H1 (cell line): Measurements from ENCODE around the gene PRSS50. TPM values are rescaled to one million over a fixed set of nuclear protein-coding genes. Genes with fewer than 3 reads are reported as not detected.

Source experiments
- CTCF ChIA-PET: fragments of 300-600 bp; sonication (Branson Sonifier 250); formaldehyde crosslinking; loops from one replicate; lab custom pipeline; 2021; ENCODE audit not compliant: partially characterized antibody; lab: Charles Lee
- POLR2A ChIA-PET: fragments of 300-600 bp; sonication (Branson Sonifier 250); formaldehyde crosslinking; loops from one replicate; lab custom pipeline; 2021; ENCODE audit warnings: inconsistent platforms; ENCODE audit not compliant: partially characterized antibody; lab: Charles Lee
- DNase-seq, 2 experiments: peaks; one replicate each; pipeline versions ENCODE4 v3.0.0 to v3.0.0-alpha.2; 2010 to 2022; ENCODE audit warnings: low spot score in 2 of 2, low read depth in 1 of 2, mixed read lengths in 1 of 2
- FAIRE-seq: peaks from 2 replicates; lab custom pipeline; 2011; peaks lifted over from hg19 to GRCh38; lab: Jason Lieb, UNC
- H2AFZ ChIP-seq: 2 replicates; pipeline ENCODE4 v1.8.1; 2012; ENCODE audit warnings: low read length, inconsistent platforms
- H2AK5ac ChIP-seq: 2 replicates; pipeline ENCODE4 v1.6.1; 2013; ENCODE audit warnings: low read depth, low read length
- H2BK120ac ChIP-seq: replicated peaks from 2 replicates; pipeline ENCODE3; 2013; ENCODE audit warnings: low read depth, low read length, inconsistent platforms
- H2BK12ac ChIP-seq: 2 replicates; pipeline ENCODE4 v1.6.1; 2013; ENCODE audit warnings: low read depth, low read length
- H2BK15ac ChIP-seq: 2 replicates; pipeline ENCODE4 v1.6.1; 2013; ENCODE audit warnings: low read length
- H2BK20ac ChIP-seq: 2 replicates; pipeline ENCODE4 v1.6.1; 2013; ENCODE audit warnings: low read length
- H2BK5ac ChIP-seq: 2 replicates; pipeline ENCODE4 v1.6.1; 2013; ENCODE audit warnings: low read depth, low read length
- H3K14ac ChIP-seq: 2 replicates; pipeline ENCODE4 v1.6.1; 2013; ENCODE audit warnings: inconsistent platforms; ENCODE audit not compliant: insufficient read length
- H3K18ac ChIP-seq: 2 replicates; pipeline ENCODE4 v1.6.1; 2013; ENCODE audit warnings: low read length; ENCODE audit errors: extremely low read depth
- H3K23ac ChIP-seq: 2 replicates; pipeline ENCODE4 v1.6.1; 2013; ENCODE audit warnings: inconsistent platforms; ENCODE audit not compliant: insufficient read length
- H3K23me2 ChIP-seq: 2 replicates; pipeline ENCODE4 v1.6.1; 2013; ENCODE audit warnings: low read depth, low read length
- H3K27ac ChIP-seq: 2 replicates; pipeline ENCODE4 v1.6.1; 2011; ENCODE audit warnings: low read depth, low read length, inconsistent platforms
- H3K27me3 ChIP-seq, 4 experiments: replicated peaks in 1 of 4; 1 replicate in 1 of 4; 2 replicates in 3 of 4; pipeline versions ENCODE4 v1.6.1 to v1.8.1; 2011 to 2013; ENCODE audit warnings: low read length in 3 of 4, mild to moderate bottlenecking in 3 of 4, inconsistent platforms in 2 of 4, mixed read lengths in 2 of 4, moderate library complexity in 1 of 4; ENCODE audit not compliant: control insufficient read depth in 3 of 4, insufficient read depth in 3 of 4; ENCODE audit errors: extremely low read depth in 1 of 4
- H3K36me3 ChIP-seq, 4 experiments: 2 replicates each; pipeline versions ENCODE4 v1.6.1 to v1.8.1; 2011 to 2013; ENCODE audit warnings: mild to moderate bottlenecking in 4 of 4, low read length in 3 of 4, moderate library complexity in 2 of 4, control low read depth in 1 of 4, inconsistent platforms in 1 of 4; ENCODE audit not compliant: insufficient read depth in 4 of 4, control insufficient read depth in 2 of 4
- H3K4ac ChIP-seq: replicated peaks from 2 replicates; pipeline ENCODE3; 2013; ENCODE audit warnings: low read length, low read depth, mixed read lengths, inconsistent platforms; ENCODE audit not compliant: insufficient read length
- H3K4me1 ChIP-seq, 4 experiments: replicated peaks in 1 of 4; 1 replicate in 1 of 4; 2 replicates in 3 of 4; pipeline versions ENCODE4 v1.6.1 to v1.8.1; 2011 to 2013; ENCODE audit warnings: low read length in 3 of 4, inconsistent platforms in 2 of 4, mixed read lengths in 1 of 4; ENCODE audit not compliant: insufficient read depth in 4 of 4, control insufficient read depth in 3 of 4
- H3K4me2 ChIP-seq, 2 experiments: 2 replicates each; pipeline versions ENCODE4 v1.6.1 to v1.8.1; 2011 to 2013; ENCODE audit warnings: low read depth in 2 of 2, low read length in 2 of 2, control low read depth in 1 of 2, inconsistent platforms in 1 of 2, mild to moderate bottlenecking in 1 of 2; ENCODE audit not compliant: insufficient read depth in 1 of 2
- H3K4me3 ChIP-seq, 4 experiments: fragments of 200-600, 300-600 bp in 1 of 4; sonication (generic), shearing (Covaris generic), sonication (Bioruptor Twin) in 1 of 4; 2 replicates each; pipeline versions ENCODE4 v1.5.1 to v1.8.1; 2011 to 2016; ENCODE audit warnings: low read length in 4 of 4, low read depth in 3 of 4, control low read depth in 2 of 4, inconsistent platforms in 2 of 4, mild to moderate bottlenecking in 2 of 4, mixed read lengths in 1 of 4, moderate library complexity in 1 of 4; ENCODE audit not compliant: insufficient read depth in 2 of 4; ENCODE audit errors: extremely low read depth in 1 of 4
- H3K56ac ChIP-seq: replicated peaks from 2 replicates; pipeline ENCODE3; 2013; ENCODE audit warnings: low read depth, mild to moderate bottlenecking, mixed read lengths, low read length, inconsistent platforms; ENCODE audit not compliant: insufficient read length
- H3K79me1 ChIP-seq: 2 replicates; pipeline ENCODE4 v1.6.1; 2013; ENCODE audit warnings: low read depth, low read length, control low read depth
- H3K79me2 ChIP-seq, 2 experiments: 2 replicates each; pipeline versions ENCODE4 v1.6.1 to v1.8.1; 2012 to 2013; ENCODE audit warnings: low read length in 2 of 2, mild to moderate bottlenecking in 2 of 2, inconsistent platforms in 1 of 2; ENCODE audit not compliant: insufficient read depth in 2 of 2, control insufficient read depth in 1 of 2
- H3K9ac ChIP-seq, 4 experiments: replicated peaks in 1 of 4; 1 replicate in 1 of 4; 2 replicates in 3 of 4; pipeline versions ENCODE4 v1.6.1 to v1.8.1; 2011 to 2013; ENCODE audit warnings: low read depth in 3 of 4, low read length in 3 of 4, control low read depth in 2 of 4, mild to moderate bottlenecking in 2 of 4, moderate library complexity in 2 of 4, inconsistent platforms in 1 of 4; ENCODE audit errors: extremely low read depth in 1 of 4
- H3K9me3 ChIP-seq, 2 experiments: 2 replicates each; pipeline versions ENCODE4 v1.6.1 to v1.8.1; 2012 to 2013; ENCODE audit warnings: mild to moderate bottlenecking in 2 of 2, moderate library complexity in 2 of 2, control low read depth in 1 of 2, inconsistent platforms in 1 of 2, low read depth in 1 of 2, low read length in 1 of 2, mixed read lengths in 1 of 2; ENCODE audit not compliant: insufficient read depth in 2 of 2
- H4K20me1 ChIP-seq, 2 experiments: replicated peaks in 1 of 2; 2 replicates each; pipeline versions ENCODE3 to v1.8.1; 2011 to 2013; ENCODE audit warnings: inconsistent platforms in 2 of 2, low read length in 2 of 2, mild to moderate bottlenecking in 1 of 2; ENCODE audit not compliant: insufficient read depth in 2 of 2, control insufficient read depth in 1 of 2
- H4K5ac ChIP-seq: 2 replicates; pipeline ENCODE4 v1.6.1; 2013; ENCODE audit warnings: low read length, low read depth, mixed read lengths, inconsistent platforms; ENCODE audit not compliant: insufficient read length
- H4K8ac ChIP-seq: 2 replicates; pipeline ENCODE4 v1.8.0; 2013; ENCODE audit warnings: mild to moderate bottlenecking, moderate library complexity, low read length, inconsistent platforms; ENCODE audit not compliant: insufficient read depth; ENCODE audit errors: extremely low read depth
- H4K91ac ChIP-seq: replicated peaks from 2 replicates; pipeline ENCODE3; 2013; ENCODE audit warnings: low read length, mixed read lengths, inconsistent platforms; ENCODE audit not compliant: insufficient read length
- BRCA1 ChIP-seq: IDR thresholded peaks from 2 replicates; pipeline ENCODE4 v1.6.1; 2012; ENCODE audit warnings: low read depth, low read length, improper control_type of control experiment
- CBX8 ChIP-seq: fragments of 300-800, 300-1000 bp; sonication (generic); IDR thresholded peaks from 2 replicates; pipeline ENCODE4 v1.7.1; 2016; ENCODE audit warnings: low read depth, low read length, borderline replicate concordance
- CHD2 ChIP-seq: IDR thresholded peaks from 2 replicates; pipeline ENCODE4 v1.6.1; 2012; ENCODE audit warnings: low read length, improper control_type of control experiment
- EP300 ChIP-seq, 2 experiments: IDR thresholded peaks; 1 replicate in 1 of 2; 2 replicates in 1 of 2; pipeline ENCODE4 v1.6.1; 2011 to 2012; ENCODE audit warnings: low read depth in 2 of 2, low read length in 2 of 2, mild to moderate bottlenecking in 2 of 2, borderline replicate concordance in 1 of 2, inconsistent platforms in 1 of 2, moderate library complexity in 1 of 2
- EZH2 ChIP-seq: fragments of 200-600 bp; sonication (generic); IDR thresholded peaks from 2 replicates; pipeline ENCODE4 v1.7.1; 2012; ENCODE audit warnings: low read depth, mild to moderate bottlenecking, moderate library complexity, low read length, inconsistent platforms; ENCODE audit not compliant: severe bottlenecking
- FOSL1 ChIP-seq: IDR thresholded peaks from 2 replicates; pipeline ENCODE4 v1.6.1; 2011; ENCODE audit warnings: mild to moderate bottlenecking, low read depth, low read length, moderate library complexity; ENCODE audit not compliant: insufficient read depth
- GABPA ChIP-seq: IDR thresholded peaks from 2 replicates; pipeline ENCODE4 v1.6.1; 2011; ENCODE audit warnings: mild to moderate bottlenecking, low read length, moderate library complexity, borderline replicate concordance; ENCODE audit not compliant: insufficient read depth
- JUN ChIP-seq: IDR thresholded peaks from 2 replicates; pipeline ENCODE4 v1.6.1; 2011; ENCODE audit warnings: low read depth, mild to moderate bottlenecking, improper control_type of control experiment, low read length
- KDM4A ChIP-seq: IDR thresholded peaks from one replicate; pipeline ENCODE4 v1.7.1; 2012; ENCODE audit warnings: low read depth, mild to moderate bottlenecking, moderate library complexity, low read length, inconsistent platforms; ENCODE audit not compliant: severe bottlenecking
- NRF1 ChIP-seq: IDR thresholded peaks from 2 replicates; pipeline ENCODE4 v1.6.1; 2011; ENCODE audit warnings: mild to moderate bottlenecking, low read depth, low read length, improper control_type of control experiment
- RNF2 ChIP-seq: fragments of 200-900, 300-1000 bp; sonication (generic); IDR thresholded peaks from 2 replicates; pipeline ENCODE4 v1.7.1; 2016; ENCODE audit warnings: borderline replicate concordance, low read depth, mild to moderate bottlenecking, antibody characterized with exemption, low read length; ENCODE audit not compliant: poor library complexity, severe bottlenecking; ENCODE audit errors: missing control alignments
- SIRT6 ChIP-seq: IDR thresholded peaks from one replicate; pipeline ENCODE4 v1.7.1; 2012; ENCODE audit warnings: low read length, inconsistent platforms
- SP4 ChIP-seq: IDR thresholded peaks from 2 replicates; pipeline ENCODE4 v1.6.1; 2012; ENCODE audit warnings: low read length, inconsistent platforms
- TAF7 ChIP-seq: optimal IDR thresholded peaks from 2 replicates; pipeline ENCODE3; 2011; ENCODE audit warnings: low read depth, mild to moderate bottlenecking, inconsistent platforms, low read length, moderate library complexity, borderline replicate concordance
- WGBS, 2 experiments: shearing (Covaris generic) in 1 of 2; methylation state at CpG; one replicate each; pipeline versions ENCODE4 v1.1.6 to v1.1.7; 2013 to 2015; ENCODE audit warnings: low lambda C conversion rate in 2 of 2, mixed read lengths in 2 of 2, inconsistent platforms in 1 of 2, low coverage in 1 of 2, missing lambda C conversion rate in 1 of 2; ENCODE audit not compliant: insufficient replicate concordance in 2 of 2, insufficient coverage in 1 of 2, insufficient read length in 1 of 2; ENCODE audit errors: extremely low coverage in 1 of 2, missing lambda C conversion rate in 1 of 2; 5-methylcytosine and 5-hydroxymethylcytosine counted together
- polyA plus RNA-seq, 7 experiments: library from polyadenylated mRNA; depleted of rRNA in 3 of 7; stranded (reverse) in 5 of 7; unstranded in 2 of 7; fragments of >200 nt in 5 of 7; fragments of 200-250 nt in 2 of 7; gene quantifications; 1 replicate in 5 of 7; 2 replicates in 1 of 7; 4 replicates in 1 of 7; pipeline versions ENCODE4 v1.2.1 to v1.2.3, GENCODE V29; 2011 to 2013; ENCODE audit warnings: missing spikeins in 2 of 7, mixed read lengths in 2 of 7
- total RNA-seq: library from RNA; stranded (reverse); fragmentation: NEBNext Ultra II Directional; extraction: Animal tissue kit (Norgen Biotek cat#: 25700); gene quantifications from 2 replicates; pipeline ENCODE4 v1.2.1, GENCODE V29; 2021

PRSS50 gene
- total and polyA plus RNA-seq, 2 of the 8 experiments (the other 6 are each of a cell fraction or from before 2014, with no cell fraction given) = 0.47 to 0.71 TPM

GRCh38 chr3:46729038-46729437, 11.4 kb upstream of the PRSS50 start:
- no peak overlapping the region for H3K56ac ChIP-seq
- TF ChIP-seq CBX8 (no peak), NRF1 (no peak), SP4 (no peak), SIRT6 (no peak), GABPA (no peak), FOSL1 (no peak), BRCA1 (no peak), JUN (no peak), RNF2 (no peak), KDM4A (no peak), TAF7 (no peak), CHD2 (no peak), EP300 (IDR thresholded peaks at IDR 0.05; ENCODE audit: borderline replicate concordance in 1 of 2, low read depth in 2 of 2, low read length in 2 of 2) (no peak), EZH2 (no peak)

More at GRCh38 chr3:46729038-46729437, 11.4 kb upstream of the PRSS50 start:
- peak in 1 of 2 experiments; percentile 43 for DNase-seq
- H3K36me3 ChIP-seq = no peaks in the 10 kb centered on the region
- no peak overlapping the region for H2BK12ac ChIP-seq
- no peak overlapping the region for H3K18ac ChIP-seq
- H4K20me1 ChIP-seq = peaks cover 0 to 1% of the 10 kb centered on the region in 2 experiments
- no peaks in the 10 kb centered on the region for H3K27me3 ChIP-seq
- no peaks in the 10 kb centered on the region for H3K79me1 ChIP-seq
- no peak overlapping the region for H3K14ac ChIP-seq
- no peaks in the 10 kb centered on the region for H3K9me3 ChIP-seq
- no peak overlapping the region for H4K91ac ChIP-seq
- ChIA-PET POLR2A (interaction anchor here (0.7 kb wide), 1 partner anchor 170 kb away, joined by 3 read pairs; no protein-coding TSS in a partner anchor), CTCF (interaction anchor here (0.6 to 1.8 kb wide), 5 partner anchors 12 to 269 kb away, joined by 3 to 22 read pairs (median 3); partner anchors contain the start of gene PRSS50)
- H3K4me3 ChIP-seq = no peak overlapping the region
- H3K9ac ChIP-seq = no peak overlapping the region
- no peaks in the 10 kb centered on the region for H3K79me2 ChIP-seq
- WGBS, 2 experiments = 69% methylated on average over 4 of the region's 4 CpGs; no CpG with 5 or more reads in 1 of the 2 experiments
- H3K27ac ChIP-seq = no peak overlapping the region
- H3K23ac ChIP-seq = no peak overlapping the region
- no peak overlapping the region for H3K4me2 ChIP-seq
- H4K5ac ChIP-seq = no peak overlapping the region
- no peak overlapping the region for H2AFZ ChIP-seq
- H2BK15ac ChIP-seq = no peak overlapping the region
- H4K8ac ChIP-seq = no peak overlapping the region; the same call in 1 of the 2 replicates
- no peak overlapping the region for H2BK120ac ChIP-seq
- no peak overlapping the region for H2BK5ac ChIP-seq
- no peak overlapping the region for H2AK5ac ChIP-seq
- H3K4me1 ChIP-seq = peaks cover 0 to 5% (median 0%) of the 10 kb centered on the region in 4 experiments; a peak in 2 of 7 replicates
- no peak overlapping the region for H3K4ac ChIP-seq
- H3K23me2 ChIP-seq = no peaks in the 10 kb centered on the region
- H2BK20ac ChIP-seq = no peak overlapping the region
- FAIRE-seq = no peak
